ENCODE results near the gene DHX16. TPM values are rescaled to one million over a fixed set of nuclear protein-coding genes. Genes with fewer than 3 reads are reported as not detected.

DHX16 gene
- total RNA-seq, 2 donors from 2014 or later: 25.9 to 35.1 TPM

- Histone ChIP-seq H3K27me3 (no peaks in the 10 kb centered on the region), H3K36me3 (peaks cover 16% of the 10 kb centered on the region), H3K27ac (no peak overlapping the region), H3K4me1 (no peaks in the 10 kb centered on the region), H3K4me3 (no peak overlapping the region), H3K9me3 (no peaks in the 10 kb centered on the region), H3K9ac (ENCODE audit: low read depth in 2 of 2, low read length in 2 of 2) (no peak overlapping the region)
- DNase-seq: no peak
- TF ChIP-seq, protein P1, sequence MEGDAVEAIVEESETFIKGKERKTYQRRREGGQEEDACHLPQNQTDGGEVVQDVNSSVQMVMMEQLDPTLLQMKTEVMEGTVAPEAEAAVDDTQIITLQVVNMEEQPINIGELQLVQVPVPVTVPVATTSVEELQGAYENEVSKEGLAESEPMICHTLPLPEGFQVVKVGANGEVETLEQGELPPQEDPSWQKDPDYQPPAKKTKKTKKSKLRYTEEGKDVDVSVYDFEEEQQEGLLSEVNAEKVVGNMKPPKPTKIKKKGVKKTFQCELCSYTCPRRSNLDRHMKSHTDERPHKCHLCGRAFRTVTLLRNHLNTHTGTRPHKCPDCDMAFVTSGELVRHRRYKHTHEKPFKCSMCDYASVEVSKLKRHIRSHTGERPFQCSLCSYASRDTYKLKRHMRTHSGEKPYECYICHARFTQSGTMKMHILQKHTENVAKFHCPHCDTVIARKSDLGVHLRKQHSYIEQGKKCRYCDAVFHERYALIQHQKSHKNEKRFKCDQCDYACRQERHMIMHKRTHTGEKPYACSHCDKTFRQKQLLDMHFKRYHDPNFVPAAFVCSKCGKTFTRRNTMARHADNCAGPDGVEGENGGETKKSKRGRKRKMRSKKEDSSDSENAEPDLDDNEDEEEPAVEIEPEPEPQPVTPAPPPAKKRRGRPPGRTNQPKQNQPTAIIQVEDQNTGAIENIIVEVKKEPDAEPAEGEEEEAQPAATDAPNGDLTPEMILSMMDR (IDR thresholded peaks at IDR 0.05): no peak
- intact Hi-C loops (cut with DNase I): no loop called here
Observed at GRCh38 chr6:30654798-30655742, 17.7 kb downstream of the DHX16 start.

DNA sequence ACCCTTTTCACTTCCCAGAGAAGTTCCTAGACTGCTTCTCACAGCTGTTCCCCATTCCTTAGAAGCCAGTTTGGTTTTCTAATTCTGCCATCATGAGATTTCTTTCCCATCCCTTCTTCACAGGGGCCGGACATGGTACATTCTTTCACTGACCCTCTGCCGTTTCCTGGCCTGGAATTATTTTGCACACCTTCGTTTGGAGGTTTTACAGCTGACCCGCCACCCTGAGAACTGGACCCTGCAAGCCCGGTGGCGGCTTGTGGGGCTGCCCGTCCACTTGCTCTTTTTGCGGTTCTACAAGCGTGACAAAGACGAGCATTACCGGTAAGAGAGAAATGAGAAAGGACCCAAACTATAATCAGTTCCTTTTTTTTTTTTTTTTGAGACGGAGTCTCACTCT lies 21.7 kb downstream of the DHX16 start:
- Histone ChIP-seq H3K27ac (no peak overlapping the region), H3K4me1 (peaks cover 4% of the 10 kb centered on the region), H3K4me3 (no peak overlapping the region), H3K9ac (ENCODE audit: low read depth in 2 of 2, low read length in 2 of 2) (no peak overlapping the region), H3K27me3 (no peaks in the 10 kb centered on the region), H3K9me3 (no peaks in the 10 kb centered on the region), H3K36me3 (peaks cover 11% of the 10 kb centered on the region)
- TF ChIP-seq, protein P1 (IDR thresholded peaks at IDR 0.05): no peak
- no peak for DNase-seq
- intact Hi-C loops (cut with DNase I): no loop called here

- Histone ChIP-seq H3K9me3 (no peaks in the 10 kb centered on the region), H3K36me3 (peaks cover 4% of the 10 kb centered on the region), H3K27me3 (no peaks in the 10 kb centered on the region), H3K9ac (ENCODE audit: low read depth in 2 of 2, low read length in 2 of 2) (peak overlapping the region; percentile 95 to 99), H3K4me1 (peaks cover 10% of the 10 kb centered on the region), H3K27ac (peak overlapping the region; percentile 98), H3K4me3 (peak overlapping the region; percentile 90)
- TF ChIP-seq, protein P1 (IDR thresholded peaks at IDR 0.05): no peak
- peak; percentile 75 for DNase-seq
- intact Hi-C loops (cut with DNase I): no loop called here
Observed at GRCh38 chr6:30647242-30648116, 25.3 kb downstream of the DHX16 start.

DNA sequence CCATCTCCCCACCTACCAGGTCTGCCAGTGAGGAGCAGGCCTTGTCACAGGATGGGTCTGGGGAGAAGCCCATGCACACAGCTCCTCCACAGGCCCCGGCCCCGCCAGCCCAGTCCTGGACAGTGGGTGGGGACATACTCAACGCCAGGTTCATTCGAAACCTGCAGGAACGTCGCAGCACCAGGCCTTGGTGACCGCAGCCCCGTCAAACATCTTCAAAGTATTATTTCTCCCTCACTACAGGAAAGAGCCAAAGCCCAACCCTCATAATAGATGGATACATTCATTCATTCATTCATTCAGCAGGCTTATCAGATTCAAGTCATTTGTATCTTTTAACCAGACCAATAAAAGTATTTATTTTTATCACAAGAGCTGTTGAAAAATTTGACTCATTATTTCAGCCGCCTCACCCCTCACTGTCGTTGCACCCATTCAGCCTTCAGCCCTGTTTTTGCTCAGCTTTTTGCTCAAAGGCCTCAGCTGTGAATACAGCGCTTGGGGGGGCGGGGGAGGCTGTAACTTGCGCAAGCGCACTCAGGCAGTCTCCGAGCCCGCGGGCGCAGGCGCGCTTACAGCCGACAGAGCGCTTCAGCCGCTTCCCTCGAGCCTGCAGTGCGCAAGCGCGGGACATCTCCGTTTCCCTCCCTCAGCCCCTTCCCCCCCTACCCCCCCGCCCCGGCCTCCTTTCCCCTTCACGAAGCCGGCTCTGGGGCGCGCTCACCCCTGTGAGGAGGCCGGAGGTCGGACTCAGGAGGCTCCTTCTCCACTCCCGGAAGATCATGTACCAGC lies 26.2 kb downstream of the DHX16 start, which contains the start of gene C6orf136:
Gene C6orf136, plus strand, starts transcription at position 684 of the 792 bp plus-strand sequence. Its CDS starts 99 bp downstream, at position 783.
- intact Hi-C loops (cut with DNase I): no loop called here
- Histone ChIP-seq H3K27ac (peak within 1 kb of the TSS; percentile 98), H3K4me3 (peak within 1 kb of the TSS; percentile 90), H3K9ac (ENCODE audit: low read depth in 2 of 2, low read length in 2 of 2) (peak within 1 kb of the TSS; percentile 95 to 99), H3K9me3 (no peaks in the 10 kb centered on the region), H3K27me3 (no peaks in the 10 kb centered on the region), H3K4me1 (peaks cover 10% of the 10 kb centered on the region), H3K36me3 (peaks cover 4% of the 10 kb centered on the region)
- TF ChIP-seq, protein P1 (IDR thresholded peaks at IDR 0.05): no peak
- DNase-seq: peak; percentile 92

Measured in colonic mucosa (tissue), 4 donors.